Esophagus squamous epithelium (tissue), 4 donors: Measurements from ENCODE around the gene ABCD3.

Source experiments
- POLR2A ChIP-seq, 4 donors: fragments of 450-650 bp; IDR thresholded peaks; one replicate each; pipeline ENCODE4 v1.6.1; 2017; ENCODE audit warnings: antibody characterized with exemption in 4 of 4, mild to moderate bottlenecking in 4 of 4, moderate library complexity in 3 of 4
- TF ChIP-seq, protein P1 (sequence below), 6 experiments: fragments of 450-650 bp in 4 of 6; fragments of 200-600 bp in 2 of 6; sonication (generic) in 2 of 6; IDR thresholded peaks; one replicate each; pipeline ENCODE4 v1.5.1; 2016 to 2019; ENCODE audit warnings: antibody characterized with exemption in 6 of 6, mild to moderate bottlenecking in 4 of 6, moderate library complexity in 4 of 6

GRCh38 chr1:94418664-94419655 is 771 bp downstream of the ABCD3 start:
- TF ChIP-seq, protein P1, sequence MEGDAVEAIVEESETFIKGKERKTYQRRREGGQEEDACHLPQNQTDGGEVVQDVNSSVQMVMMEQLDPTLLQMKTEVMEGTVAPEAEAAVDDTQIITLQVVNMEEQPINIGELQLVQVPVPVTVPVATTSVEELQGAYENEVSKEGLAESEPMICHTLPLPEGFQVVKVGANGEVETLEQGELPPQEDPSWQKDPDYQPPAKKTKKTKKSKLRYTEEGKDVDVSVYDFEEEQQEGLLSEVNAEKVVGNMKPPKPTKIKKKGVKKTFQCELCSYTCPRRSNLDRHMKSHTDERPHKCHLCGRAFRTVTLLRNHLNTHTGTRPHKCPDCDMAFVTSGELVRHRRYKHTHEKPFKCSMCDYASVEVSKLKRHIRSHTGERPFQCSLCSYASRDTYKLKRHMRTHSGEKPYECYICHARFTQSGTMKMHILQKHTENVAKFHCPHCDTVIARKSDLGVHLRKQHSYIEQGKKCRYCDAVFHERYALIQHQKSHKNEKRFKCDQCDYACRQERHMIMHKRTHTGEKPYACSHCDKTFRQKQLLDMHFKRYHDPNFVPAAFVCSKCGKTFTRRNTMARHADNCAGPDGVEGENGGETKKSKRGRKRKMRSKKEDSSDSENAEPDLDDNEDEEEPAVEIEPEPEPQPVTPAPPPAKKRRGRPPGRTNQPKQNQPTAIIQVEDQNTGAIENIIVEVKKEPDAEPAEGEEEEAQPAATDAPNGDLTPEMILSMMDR (IDR thresholded peaks at IDR 0.05), result no peak
- no peak for TF ChIP-seq POLR2A (IDR thresholded peaks at IDR 0.05)
